Stimulated activated naive CD8-positive, alpha-beta T cell treated with anti-CD3 and anti-CD28 coated beads, Interleukin-15, Interleukin-2, amounts not matched to agents 100 ng/mL and 50 ng/mL, for 24 hours (primary cell): ENCODE measurements around the gene TAGLN2.
A peak's percentile ranks its signal among the peaks of the same experiment; 100 is the strongest.

Experiments used
- H3K27ac Mint-ChIP-seq: one replicate; pipeline ENCODE4 v1.8.0; 2021; ENCODE audit warnings: mild to moderate bottlenecking, mixed read lengths
- H3K27me3 Mint-ChIP-seq: one replicate; pipeline ENCODE4 v1.8.0; 2021; ENCODE audit warnings: mixed read lengths
- H3K36me3 Mint-ChIP-seq: one replicate; pipeline ENCODE4 v1.8.0; 2021; ENCODE audit warnings: low read depth, mixed read lengths
- H3K4me1 Mint-ChIP-seq: one replicate; pipeline ENCODE4 v1.8.0; 2021; ENCODE audit warnings: low read depth, mixed read lengths
- H3K4me3 Mint-ChIP-seq: one replicate; pipeline ENCODE4 v1.8.0; 2021; ENCODE audit warnings: mild to moderate bottlenecking, mixed read lengths
- H3K9me3 Mint-ChIP-seq: one replicate; pipeline ENCODE4 v1.8.0; 2021; ENCODE audit warnings: mixed read lengths

The TAGLN2 gene

DNA sequence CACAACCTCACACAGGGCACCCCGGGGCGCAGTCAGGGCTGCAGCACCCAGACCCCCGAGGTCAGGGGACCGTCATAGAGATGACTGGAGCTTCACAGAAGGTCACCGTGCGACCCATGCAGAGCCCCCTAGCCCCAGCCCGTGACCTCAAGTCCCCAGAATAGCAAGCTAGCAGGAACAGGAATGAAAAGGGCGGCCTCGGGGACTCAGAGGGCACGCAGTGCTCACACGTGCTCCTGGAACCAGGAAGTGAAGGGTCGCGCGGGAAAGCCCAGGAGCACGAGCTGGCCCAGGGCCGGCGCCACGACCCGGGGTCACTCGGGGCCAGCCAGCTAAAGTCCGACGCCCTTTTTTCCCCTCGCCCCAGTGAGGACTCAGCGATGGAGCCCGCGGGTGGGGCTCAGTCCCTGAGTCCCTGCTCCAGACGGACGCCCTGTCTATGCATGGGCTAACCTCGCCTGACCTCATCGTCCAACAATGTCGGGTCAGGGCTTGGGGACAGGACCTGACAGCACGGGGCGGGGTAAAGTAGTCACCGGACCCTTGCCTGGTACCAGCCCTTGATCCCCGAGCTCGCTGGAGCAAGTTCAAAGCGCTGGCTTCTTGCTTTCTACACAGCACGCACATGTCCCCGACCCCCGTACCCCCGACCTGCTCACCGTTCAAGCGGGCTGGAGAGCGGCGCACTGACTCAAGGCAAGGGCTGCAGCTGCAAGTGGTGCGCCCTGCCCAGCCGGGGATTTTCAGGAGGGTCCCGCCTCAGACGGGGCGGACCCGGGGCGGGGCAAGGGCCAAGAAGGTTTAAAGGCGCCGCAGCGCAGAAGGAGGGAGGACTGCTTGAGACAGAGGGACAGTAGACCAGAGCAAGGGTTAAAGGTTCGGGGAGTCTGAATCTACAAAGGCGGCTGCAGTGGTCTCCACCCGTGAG, at the start of gene TAGLN2:
TAGLN2 (minus strand) TSS at position 717 of the 928 bp plus-strand sequence. CDS start 4,998 bp downstream, outside the sequence.
- no peaks in the 10 kb centered on the region for H3K27me3 Mint-ChIP-seq
- no peaks in the 10 kb centered on the region for H3K9me3 Mint-ChIP-seq
- H3K27ac Mint-ChIP-seq = peak within 1 kb of the TSS; percentile 99
- H3K36me3 Mint-ChIP-seq = peaks cover 41% of the 10 kb centered on the region
- H3K4me3 Mint-ChIP-seq = peak within 1 kb of the TSS; percentile 98
- peaks cover 55% of the 10 kb centered on the region for H3K4me1 Mint-ChIP-seq

DNA sequence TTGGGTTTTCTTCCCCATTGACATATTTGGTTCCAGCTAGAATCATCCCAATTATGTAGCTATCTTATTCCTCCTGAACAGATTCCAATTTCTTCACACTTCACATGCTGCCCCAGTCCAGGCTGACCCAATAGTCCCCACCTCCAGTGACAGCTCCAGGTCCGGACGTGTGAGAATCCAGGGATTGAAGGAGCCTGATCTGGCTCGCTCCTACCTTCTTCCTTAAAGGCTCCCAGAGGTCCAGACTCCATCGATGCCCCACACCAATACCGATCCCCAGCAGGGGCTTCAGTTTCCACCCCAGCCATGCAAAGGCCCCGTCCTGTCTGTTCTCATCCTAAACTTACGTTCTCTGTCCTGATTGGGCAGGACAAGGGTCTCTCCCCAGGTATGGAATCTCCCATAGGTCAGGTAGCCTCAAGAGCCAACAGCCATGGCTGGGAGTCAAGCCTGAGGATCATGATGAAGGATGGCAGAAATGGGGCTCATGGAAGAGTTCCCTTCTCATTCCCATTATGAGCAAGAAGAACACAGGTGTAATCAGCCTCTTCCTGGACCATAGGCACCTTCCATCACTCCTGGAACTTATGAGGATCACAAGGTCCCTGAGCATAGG, 49.2 kb upstream of the TAGLN2 start:
- Mint-ChIP-seq H3K27ac (no peak overlapping the region), H3K27me3 (peaks cover 13% of the 10 kb centered on the region), H3K4me1 (no peaks in the 10 kb centered on the region), H3K36me3 (no peaks in the 10 kb centered on the region), H3K4me3 (no peak overlapping the region), H3K9me3 (no peaks in the 10 kb centered on the region)

DNA sequence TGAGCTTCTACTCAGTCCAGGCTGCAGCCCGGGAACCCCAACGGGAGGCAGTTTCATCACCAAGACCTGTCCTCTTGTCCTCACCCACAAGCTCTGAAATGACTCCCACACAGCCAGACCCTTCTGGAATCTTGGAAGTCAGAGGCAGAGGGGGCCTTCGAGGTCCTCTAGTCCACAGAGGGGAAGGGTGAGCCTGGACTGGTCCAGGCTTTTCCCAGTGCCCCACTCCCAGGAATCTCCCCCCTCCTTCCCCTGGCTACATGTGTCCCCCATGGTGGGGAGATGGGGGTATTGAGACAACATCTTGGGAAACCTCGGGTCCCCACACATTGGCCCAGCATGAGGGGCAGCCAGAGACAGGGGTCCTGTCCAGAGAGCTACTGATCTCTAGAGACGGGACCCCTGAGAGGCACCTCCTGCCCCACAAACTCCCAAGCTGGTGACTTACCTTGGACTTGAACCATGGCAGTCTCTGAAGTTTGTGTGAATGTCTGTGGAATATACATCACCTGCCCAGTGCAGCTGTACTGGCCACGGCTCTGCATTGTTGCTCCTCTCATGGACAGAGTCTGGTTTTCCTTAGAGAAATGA, 48.1 kb upstream of the TAGLN2 start:
- Mint-ChIP-seq H3K4me1 (no peaks in the 10 kb centered on the region), H3K36me3 (no peaks in the 10 kb centered on the region), H3K27me3 (peaks cover 12% of the 10 kb centered on the region), H3K9me3 (no peaks in the 10 kb centered on the region), H3K4me3 (no peak overlapping the region), H3K27ac (no peak overlapping the region)

DNA sequence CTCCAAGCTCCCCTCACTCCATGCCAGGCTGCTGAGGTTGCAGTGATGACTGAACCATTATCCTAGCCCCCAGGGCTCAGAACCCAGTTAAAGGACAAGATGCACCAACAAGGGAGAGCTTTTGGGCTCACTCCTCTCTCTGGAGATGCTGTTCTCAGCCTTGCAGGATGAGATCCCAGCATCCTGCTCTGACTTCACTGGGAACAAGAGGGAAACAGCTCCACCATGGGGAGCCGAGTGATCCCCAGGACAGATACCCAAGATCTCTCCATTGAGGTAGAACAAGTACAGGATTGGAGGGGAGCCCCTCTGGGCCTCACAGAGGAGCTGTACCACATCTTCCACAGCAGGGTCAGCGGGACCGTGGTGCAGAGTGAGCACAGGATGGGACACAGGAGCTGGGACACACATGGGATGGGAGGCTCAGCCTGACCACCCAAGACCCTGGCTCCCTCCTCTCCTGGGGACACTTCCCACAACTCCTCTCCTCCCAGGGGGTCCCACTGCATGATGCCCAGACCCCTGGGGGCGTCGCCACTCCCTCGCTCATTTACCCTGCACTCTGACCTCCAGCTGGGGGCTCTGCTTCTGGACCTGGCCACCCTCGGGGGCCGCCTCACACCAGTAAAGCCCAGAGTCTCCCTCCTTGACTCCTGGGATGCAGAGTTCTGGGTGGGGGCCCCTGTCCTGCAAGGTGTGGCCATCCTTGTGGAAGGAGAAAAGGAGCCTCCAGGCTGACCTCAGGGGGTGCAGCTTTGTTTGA, 47.3 kb upstream of the TAGLN2 start:
- H3K27me3 Mint-ChIP-seq = peaks cover 20% of the 10 kb centered on the region
- H3K4me1 Mint-ChIP-seq = no peaks in the 10 kb centered on the region
- no peak overlapping the region for H3K4me3 Mint-ChIP-seq
- no peaks in the 10 kb centered on the region for H3K36me3 Mint-ChIP-seq
- no peaks in the 10 kb centered on the region for H3K9me3 Mint-ChIP-seq
- no peak overlapping the region for H3K27ac Mint-ChIP-seq

DNA sequence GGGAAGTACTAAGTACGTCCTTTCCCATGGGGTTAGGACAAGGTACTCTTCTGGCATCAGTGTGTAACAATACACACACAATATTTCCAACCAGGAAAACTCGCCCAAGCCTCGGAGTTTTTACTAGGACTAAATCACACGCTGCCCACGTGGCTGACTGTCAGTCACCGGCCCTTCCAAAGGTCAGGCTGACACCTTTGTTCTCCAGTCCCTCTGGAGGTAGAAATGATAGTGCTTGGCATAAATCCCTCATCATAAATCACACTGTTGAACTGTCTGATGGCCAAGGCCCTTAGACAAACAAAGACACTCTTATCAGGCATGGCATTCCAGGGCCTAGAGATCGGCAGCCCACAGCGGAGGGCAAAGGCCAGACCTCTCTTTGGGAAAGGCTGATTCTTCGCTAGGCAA, 45.6 kb upstream of the TAGLN2 start:
- Mint-ChIP-seq H3K27ac (no peak overlapping the region), H3K4me1 (no peaks in the 10 kb centered on the region), H3K4me3 (no peak overlapping the region), H3K27me3 (peaks cover 33% of the 10 kb centered on the region), H3K9me3 (no peaks in the 10 kb centered on the region), H3K36me3 (no peaks in the 10 kb centered on the region)

DNA sequence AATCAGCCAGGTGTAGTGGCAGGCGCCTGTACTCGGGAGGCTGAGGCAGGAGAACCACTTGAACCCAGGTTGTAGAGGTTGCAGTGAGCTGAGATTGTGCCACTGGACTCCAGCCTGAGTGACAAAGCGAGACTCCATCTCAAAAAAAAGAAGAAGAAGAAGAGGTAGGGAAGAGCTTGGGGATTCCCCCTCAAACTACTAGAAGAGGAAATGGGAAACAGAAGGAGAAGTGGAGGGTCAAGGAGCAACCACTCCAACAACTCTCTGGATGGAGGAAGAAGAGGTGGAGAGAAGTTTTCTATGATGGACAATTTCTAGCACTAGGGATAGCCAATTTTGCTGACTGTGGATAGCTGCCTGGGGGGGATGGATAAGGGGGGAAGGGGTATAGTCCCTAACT, 43.6 kb upstream of the TAGLN2 start:
- H3K4me1 Mint-ChIP-seq = no peaks in the 10 kb centered on the region
- peaks cover 40% of the 10 kb centered on the region for H3K27me3 Mint-ChIP-seq
- no peaks in the 10 kb centered on the region for H3K36me3 Mint-ChIP-seq
- no peak overlapping the region for H3K27ac Mint-ChIP-seq
- no peak overlapping the region for H3K4me3 Mint-ChIP-seq
- no peaks in the 10 kb centered on the region for H3K9me3 Mint-ChIP-seq

DNA sequence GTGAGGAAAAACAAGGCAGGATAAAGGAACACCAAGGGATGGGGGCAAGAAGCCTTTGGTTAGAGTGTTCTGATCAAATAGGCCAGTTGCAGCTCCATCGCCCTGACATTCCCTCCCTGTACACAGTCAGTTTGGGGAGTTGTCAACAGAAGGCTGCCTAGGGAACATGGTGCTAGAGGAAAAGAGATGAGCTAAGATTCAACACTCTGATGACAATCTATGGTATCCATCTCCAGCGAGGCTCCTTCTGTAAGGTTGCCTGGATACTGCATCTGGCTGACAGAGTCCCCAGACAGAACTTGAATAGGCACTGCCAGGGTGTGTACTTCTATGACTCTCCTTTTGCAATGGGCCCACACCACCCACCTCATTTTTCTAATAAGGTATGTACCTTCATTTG, 40.0 kb upstream of the TAGLN2 start:
- no peaks in the 10 kb centered on the region for H3K4me1 Mint-ChIP-seq
- no peaks in the 10 kb centered on the region for H3K36me3 Mint-ChIP-seq
- no peak overlapping the region for H3K4me3 Mint-ChIP-seq
- H3K27me3 Mint-ChIP-seq = peaks cover 37% of the 10 kb centered on the region
- H3K27ac Mint-ChIP-seq = no peak overlapping the region
- H3K9me3 Mint-ChIP-seq = no peaks in the 10 kb centered on the region

DNA sequence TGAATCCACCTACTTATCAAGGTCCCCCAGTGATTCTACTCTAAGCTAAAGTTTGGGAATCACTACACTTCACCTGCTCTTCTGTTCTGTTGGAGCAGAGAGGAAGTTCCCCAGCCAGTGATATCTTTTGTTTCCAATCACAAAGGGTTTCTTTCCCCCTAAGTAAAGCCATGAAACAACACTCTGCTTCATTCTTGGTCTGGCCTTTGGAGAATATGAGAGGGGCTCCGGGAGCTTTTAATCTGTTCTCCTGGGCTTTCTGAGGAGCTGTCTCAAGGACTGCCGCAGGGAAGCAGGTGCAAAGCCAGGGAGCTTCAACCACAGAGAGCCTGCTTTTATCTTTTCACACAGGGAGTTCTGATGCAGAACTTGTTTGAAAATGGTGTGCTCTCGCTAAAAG, 38.8 kb upstream of the TAGLN2 start:
- Mint-ChIP-seq H3K4me1 (no peaks in the 10 kb centered on the region), H3K36me3 (no peaks in the 10 kb centered on the region), H3K4me3 (no peak overlapping the region), H3K27ac (no peak overlapping the region), H3K9me3 (no peaks in the 10 kb centered on the region), H3K27me3 (peaks cover 43% of the 10 kb centered on the region)

DNA sequence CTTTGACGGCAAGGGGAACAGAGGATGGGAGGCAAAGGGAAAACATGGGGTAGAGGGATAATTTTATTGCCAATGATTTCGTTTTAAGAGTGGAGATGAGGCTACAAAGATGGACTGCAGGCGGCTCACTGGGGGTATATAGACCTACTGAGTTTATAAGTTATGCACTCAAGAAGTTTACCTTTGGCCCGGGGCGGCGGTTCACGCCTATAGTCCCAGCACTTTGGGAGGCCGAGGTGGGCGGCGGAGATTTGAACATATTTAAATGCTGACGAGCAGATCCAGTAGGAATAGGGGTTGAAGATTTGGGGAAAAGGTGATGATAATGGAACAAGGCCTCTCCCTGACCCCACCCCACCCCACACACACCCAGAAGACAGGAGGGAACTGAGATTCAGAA, 36.9 kb upstream of the TAGLN2 start:
- no peaks in the 10 kb centered on the region for H3K36me3 Mint-ChIP-seq
- no peaks in the 10 kb centered on the region for H3K9me3 Mint-ChIP-seq
- H3K27ac Mint-ChIP-seq = no peak overlapping the region
- H3K27me3 Mint-ChIP-seq = peaks cover 31% of the 10 kb centered on the region
- no peaks in the 10 kb centered on the region for H3K4me1 Mint-ChIP-seq
- no peak overlapping the region for H3K4me3 Mint-ChIP-seq

DNA sequence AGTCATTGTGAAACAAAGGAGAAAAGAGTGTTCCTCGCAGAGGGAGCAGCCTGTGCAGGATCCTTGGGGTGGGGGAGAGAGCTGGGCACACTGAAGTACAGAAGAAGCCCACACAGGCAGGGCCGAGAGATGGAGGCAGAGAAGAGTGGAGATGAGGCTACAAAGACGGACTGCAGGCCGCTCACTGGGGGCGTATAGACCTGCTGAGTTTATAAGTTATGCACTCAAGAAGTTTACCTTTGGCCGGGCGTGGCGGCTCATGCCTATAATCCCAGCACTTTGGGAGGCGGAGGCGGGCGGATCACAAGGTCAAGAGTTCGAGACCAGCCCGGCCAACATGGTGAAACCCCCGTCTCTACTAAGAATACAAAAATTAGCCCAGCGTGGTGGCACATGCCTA, 36.3 kb upstream of the TAGLN2 start:
- Mint-ChIP-seq H3K4me3 (no peak overlapping the region), H3K36me3 (no peaks in the 10 kb centered on the region), H3K9me3 (no peaks in the 10 kb centered on the region), H3K4me1 (no peaks in the 10 kb centered on the region), H3K27ac (no peak overlapping the region), H3K27me3 (peaks cover 26% of the 10 kb centered on the region)

DNA sequence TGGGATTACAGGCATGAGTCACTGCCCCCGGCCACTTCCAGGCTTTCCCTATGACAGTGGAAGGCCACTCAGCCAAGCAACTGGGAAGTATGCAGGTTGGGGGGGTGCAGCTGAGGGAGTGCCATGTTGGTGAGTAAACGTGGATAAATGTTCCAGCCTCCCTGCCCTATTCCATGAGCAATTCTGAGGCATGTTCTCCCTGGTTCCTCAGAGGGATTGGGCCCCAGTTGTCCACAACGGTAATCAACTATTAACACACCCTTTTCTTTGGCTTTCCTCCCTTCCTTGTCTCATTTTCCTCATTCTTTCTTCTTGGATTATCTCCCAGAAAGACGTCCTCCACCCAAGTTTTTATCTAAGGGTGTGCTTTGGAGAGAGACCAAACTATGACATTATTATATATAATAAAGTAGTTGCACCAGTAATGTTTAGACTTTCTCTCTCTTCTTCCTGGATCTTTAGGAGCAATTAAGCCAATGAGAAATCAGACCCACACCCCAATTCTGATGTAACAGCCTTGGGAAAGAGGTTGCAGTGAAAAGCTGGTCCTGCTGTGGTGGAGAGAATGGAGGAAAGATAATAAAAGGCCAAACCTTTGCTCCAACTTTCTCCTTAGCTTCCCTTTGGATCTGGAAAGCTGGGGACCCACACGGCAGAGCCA, 35.5 kb upstream of the TAGLN2 start:
- no peak overlapping the region for H3K4me3 Mint-ChIP-seq
- H3K27ac Mint-ChIP-seq = no peak overlapping the region
- peaks cover 22% of the 10 kb centered on the region for H3K27me3 Mint-ChIP-seq
- H3K9me3 Mint-ChIP-seq = no peaks in the 10 kb centered on the region
- no peaks in the 10 kb centered on the region for H3K36me3 Mint-ChIP-seq
- H3K4me1 Mint-ChIP-seq = no peaks in the 10 kb centered on the region

DNA sequence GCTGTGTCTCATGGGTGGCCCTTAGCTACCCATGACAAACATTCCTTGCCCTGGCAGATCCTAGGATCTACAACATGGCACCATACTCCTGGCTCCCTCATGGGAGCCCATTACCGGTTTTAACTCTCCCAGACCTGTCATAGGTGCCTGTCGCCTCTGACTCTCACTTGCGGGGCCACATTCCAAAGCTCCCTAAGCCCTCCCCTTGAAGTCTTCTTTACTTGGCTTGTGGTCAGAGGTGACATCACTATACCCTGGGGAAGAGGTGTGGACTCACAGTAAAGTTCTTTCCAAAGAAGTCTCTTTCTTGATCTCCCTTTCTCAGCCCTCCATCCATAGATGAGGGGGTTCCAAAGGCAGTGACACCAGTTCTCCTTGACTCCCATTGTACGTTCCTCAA, 34.1 kb upstream of the TAGLN2 start:
- no peak overlapping the region for H3K4me3 Mint-ChIP-seq
- H3K27me3 Mint-ChIP-seq = peaks cover 17% of the 10 kb centered on the region
- H3K36me3 Mint-ChIP-seq = no peaks in the 10 kb centered on the region
- no peaks in the 10 kb centered on the region for H3K9me3 Mint-ChIP-seq
- no peaks in the 10 kb centered on the region for H3K4me1 Mint-ChIP-seq
- H3K27ac Mint-ChIP-seq = peak overlapping the region; percentile 51

DNA sequence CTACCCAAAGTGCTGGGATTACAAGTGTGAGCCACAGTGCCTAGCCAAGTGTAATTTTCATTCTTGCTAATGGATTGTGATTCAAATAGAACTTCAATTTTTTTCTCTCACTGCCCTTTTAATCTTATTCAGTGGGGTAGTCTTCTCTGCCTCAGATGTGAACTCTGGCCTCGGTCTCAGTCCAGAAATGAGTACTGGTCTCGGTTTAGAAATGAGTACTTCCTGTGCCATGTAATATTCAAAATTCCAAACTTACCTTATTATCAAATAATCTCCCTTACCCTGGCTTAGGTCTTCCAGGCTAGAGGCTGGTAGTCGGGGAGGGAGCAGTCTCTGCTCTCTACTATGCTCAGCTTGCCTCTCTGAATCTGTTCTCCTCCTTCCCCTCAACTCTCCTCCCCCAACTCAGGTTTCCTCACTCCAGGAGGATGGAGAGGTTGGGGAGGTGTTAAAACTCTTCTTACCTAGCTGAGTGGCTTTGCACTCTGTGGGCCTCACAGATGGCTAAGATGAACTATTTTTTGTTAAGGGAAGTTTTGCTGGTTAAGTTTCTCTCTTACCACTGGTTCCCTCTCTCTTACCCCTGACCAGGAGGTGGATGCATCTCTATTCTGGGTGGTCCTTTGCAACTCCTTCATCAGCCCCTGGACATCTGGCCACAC, 33.5 kb upstream of the TAGLN2 start:
- Mint-ChIP-seq H3K4me3 (no peak overlapping the region), H3K36me3 (no peaks in the 10 kb centered on the region), H3K27ac (peak overlapping the region; percentile 51), H3K4me1 (no peaks in the 10 kb centered on the region), H3K27me3 (peaks cover 21% of the 10 kb centered on the region), H3K9me3 (no peaks in the 10 kb centered on the region)

DNA sequence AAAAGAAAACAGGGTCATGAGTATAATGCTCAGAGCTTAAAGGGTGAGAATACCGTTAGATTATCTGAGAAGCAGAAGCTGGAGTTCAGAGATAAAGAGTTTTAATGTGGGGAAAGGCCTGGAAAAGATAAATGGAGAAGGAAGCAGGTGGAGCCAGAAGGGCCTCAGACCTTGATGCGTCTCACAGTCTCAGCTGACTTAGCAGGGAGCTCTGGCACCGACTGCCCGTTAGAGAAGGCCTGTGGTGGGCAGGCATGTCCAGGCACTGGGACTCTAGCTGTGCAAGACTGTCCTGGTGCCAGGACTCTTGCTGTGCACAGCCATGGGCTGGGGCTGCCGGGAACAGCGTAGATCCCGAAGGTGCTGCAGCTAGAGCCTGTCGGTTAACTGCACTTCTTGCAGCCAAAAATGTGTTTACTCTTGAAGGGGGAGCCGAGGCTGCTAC, 32.5 kb upstream of the TAGLN2 start:
- Mint-ChIP-seq H3K4me1 (no peaks in the 10 kb centered on the region), H3K4me3 (no peak overlapping the region), H3K27me3 (peaks cover 21% of the 10 kb centered on the region), H3K36me3 (no peaks in the 10 kb centered on the region), H3K9me3 (no peaks in the 10 kb centered on the region), H3K27ac (no peak overlapping the region)
